Measurements from ENCODE around the gene HNRNPH3.

- no peak for TF ChIP-seq CTCF (IDR thresholded peaks at IDR 0.05; ENCODE audit: insufficient read depth, low read depth, low read length)
- no peak for TF ChIP-seq EZH2 (IDR thresholded peaks at IDR 0.05; ENCODE audit: insufficient read depth, low read length)
These were observed 911 bp upstream of the HNRNPH3 start for GRCh38 chr10:68330852-68331454.

Measured in astrocyte (in vitro differentiated cells and primary cell).